ENCODE measurements around the gene FAM228A. TPM values are rescaled to one million over a fixed set of nuclear protein-coding genes. Genes with fewer than 3 reads are reported as not detected.

The FAM228A gene
- total and polyA plus RNA-seq, 9 donors = 1.1 to 2.5 (median 1.8) TPM

DNA sequence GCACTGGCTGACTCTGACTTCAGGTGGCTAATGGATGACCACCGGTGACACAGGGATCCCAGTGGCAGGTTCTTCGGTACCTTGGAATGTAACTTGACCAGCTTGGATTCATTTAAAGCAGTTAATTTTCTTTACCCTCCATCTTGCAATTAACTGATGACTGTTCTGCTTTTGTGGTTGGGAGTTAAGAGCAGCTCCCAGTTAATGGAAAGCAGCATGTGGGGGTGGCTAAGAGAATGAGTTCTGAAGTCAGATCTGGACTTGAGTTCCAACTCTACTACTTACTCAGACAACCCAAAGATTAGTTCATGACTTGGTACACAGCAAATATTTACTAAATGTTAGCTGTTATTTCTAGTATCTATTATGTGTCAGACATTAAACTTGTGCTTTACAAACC lies 58.5 kb downstream of the FAM228A start:
- H3K9me3 ChIP-seq = no peaks in the 10 kb centered on the region
- WGBS, 3 donors = 95 to 100% (median 99%) methylated on average over 2 of the region's 2 CpGs
- H3K36me3 ChIP-seq = no peaks in the 10 kb centered on the region
- intact Hi-C loops (cut with DNase I) = no loop called here
- H3K4me3 ChIP-seq = no peak overlapping the region
- DNase-seq = no peak
- H3K4me1 ChIP-seq (ENCODE audit: insufficient read depth) = no peaks in the 10 kb centered on the region
- no peak for TF ChIP-seq EP300 (IDR thresholded peaks at IDR 0.05)
- no peak for TF ChIP-seq POLR2A (IDR thresholded peaks at IDR 0.05)
- TF ChIP-seq, protein P1, sequence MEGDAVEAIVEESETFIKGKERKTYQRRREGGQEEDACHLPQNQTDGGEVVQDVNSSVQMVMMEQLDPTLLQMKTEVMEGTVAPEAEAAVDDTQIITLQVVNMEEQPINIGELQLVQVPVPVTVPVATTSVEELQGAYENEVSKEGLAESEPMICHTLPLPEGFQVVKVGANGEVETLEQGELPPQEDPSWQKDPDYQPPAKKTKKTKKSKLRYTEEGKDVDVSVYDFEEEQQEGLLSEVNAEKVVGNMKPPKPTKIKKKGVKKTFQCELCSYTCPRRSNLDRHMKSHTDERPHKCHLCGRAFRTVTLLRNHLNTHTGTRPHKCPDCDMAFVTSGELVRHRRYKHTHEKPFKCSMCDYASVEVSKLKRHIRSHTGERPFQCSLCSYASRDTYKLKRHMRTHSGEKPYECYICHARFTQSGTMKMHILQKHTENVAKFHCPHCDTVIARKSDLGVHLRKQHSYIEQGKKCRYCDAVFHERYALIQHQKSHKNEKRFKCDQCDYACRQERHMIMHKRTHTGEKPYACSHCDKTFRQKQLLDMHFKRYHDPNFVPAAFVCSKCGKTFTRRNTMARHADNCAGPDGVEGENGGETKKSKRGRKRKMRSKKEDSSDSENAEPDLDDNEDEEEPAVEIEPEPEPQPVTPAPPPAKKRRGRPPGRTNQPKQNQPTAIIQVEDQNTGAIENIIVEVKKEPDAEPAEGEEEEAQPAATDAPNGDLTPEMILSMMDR (IDR thresholded peaks at IDR 0.05) = no peak
- H3K27ac ChIP-seq = no peak overlapping the region
- H3K27me3 ChIP-seq = no peaks in the 10 kb centered on the region

DNA sequence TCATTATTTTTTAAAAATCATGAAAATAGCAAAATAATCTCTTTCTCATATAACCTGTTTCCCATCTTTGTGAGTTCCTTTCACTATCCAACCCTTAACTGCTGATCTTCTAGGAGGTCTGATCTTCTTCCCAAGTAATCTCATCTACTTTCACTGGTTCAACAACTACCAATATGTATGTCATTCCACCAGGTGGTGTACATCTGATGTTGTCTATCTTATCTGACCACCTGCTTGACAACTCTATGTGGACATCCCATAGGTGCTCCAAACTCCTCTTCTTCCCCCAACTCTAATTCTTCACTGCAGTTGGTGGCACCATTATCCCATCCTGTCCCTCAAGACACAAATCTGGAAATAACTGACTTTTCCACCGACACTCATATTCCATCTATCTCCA lies 62.5 kb downstream of the FAM228A start:
- no peaks in the 10 kb centered on the region for H3K27me3 ChIP-seq
- 94 to 100% (median 98%) methylated on average over 1 of the region's 1 CpG for WGBS, 3 donors
- no peak overlapping the region for H3K4me3 ChIP-seq
- no peak overlapping the region for H3K27ac ChIP-seq
- intact Hi-C loops (cut with DNase I) = no loop called here
- DNase-seq = no peak
- TF ChIP-seq EP300 (IDR thresholded peaks at IDR 0.05) (no peak), POLR2A (IDR thresholded peaks at IDR 0.05) (no peak)
- TF ChIP-seq, protein P1 (IDR thresholded peaks at IDR 0.05) = no peak
- no peaks in the 10 kb centered on the region for H3K9me3 ChIP-seq
- H3K4me1 ChIP-seq (ENCODE audit: insufficient read depth) = no peaks in the 10 kb centered on the region
- no peaks in the 10 kb centered on the region for H3K36me3 ChIP-seq

DNA sequence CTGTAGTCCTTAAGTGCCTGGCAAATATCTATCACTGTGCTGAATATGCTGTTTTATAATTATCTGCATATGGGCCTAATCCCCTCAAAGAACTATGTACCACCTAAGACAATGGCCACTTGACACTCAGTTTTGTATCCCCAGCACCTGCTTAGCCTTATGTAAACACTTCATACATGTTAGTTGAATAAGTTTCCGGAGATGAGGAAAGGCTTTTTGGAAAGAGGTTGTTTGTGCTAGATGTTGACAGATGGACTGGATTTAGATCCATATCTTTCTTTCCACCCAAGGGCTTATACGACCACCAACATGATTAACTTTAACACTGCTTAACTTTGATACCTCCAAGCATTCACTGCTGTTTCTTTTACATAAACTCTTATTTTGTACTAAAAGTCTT lies 63.3 kb downstream of the FAM228A start:
- TF ChIP-seq, protein P1 (IDR thresholded peaks at IDR 0.05) = no peak
- H3K4me3 ChIP-seq = no peak overlapping the region
- H3K9me3 ChIP-seq = no peaks in the 10 kb centered on the region
- no peak overlapping the region for H3K27ac ChIP-seq
- 92 to 96% (median 93%) methylated on average over 2 of the region's 2 CpGs for WGBS, 3 donors
- H3K4me1 ChIP-seq (ENCODE audit: insufficient read depth) = no peaks in the 10 kb centered on the region
- DNase-seq = no peak
- intact Hi-C loops (cut with DNase I) = no loop called here
- H3K36me3 ChIP-seq = no peaks in the 10 kb centered on the region
- no peaks in the 10 kb centered on the region for H3K27me3 ChIP-seq

DNA sequence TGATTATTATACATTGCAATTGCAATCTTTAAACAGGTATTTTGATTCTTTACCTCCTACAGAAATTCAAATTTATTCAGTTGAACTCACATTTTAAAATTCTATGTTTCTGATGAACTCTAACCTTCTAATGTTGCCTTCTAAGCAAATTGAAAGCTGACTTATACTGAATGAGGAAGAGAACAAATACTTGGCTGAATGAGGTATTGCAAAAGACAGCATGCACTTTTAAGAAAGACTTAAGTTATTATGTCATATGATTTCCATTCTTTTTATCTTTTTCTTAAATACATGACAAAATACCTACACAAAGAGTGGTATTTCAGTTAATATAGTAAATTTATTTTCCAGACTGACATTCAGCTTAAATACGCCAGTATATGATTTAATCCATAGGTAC lies 64.7 kb downstream of the FAM228A start:
- Histone ChIP-seq H3K4me3 (no peak overlapping the region), H3K27me3 (no peaks in the 10 kb centered on the region), H3K36me3 (no peaks in the 10 kb centered on the region), H3K9me3 (no peaks in the 10 kb centered on the region), H3K4me1 (ENCODE audit: insufficient read depth) (no peaks in the 10 kb centered on the region), H3K27ac (no peak overlapping the region)
- no peak for DNase-seq
- WGBS, 3 donors = 93 to 100% (median 99%) methylated on average over 1 of the region's 1 CpG
- intact Hi-C loops (cut with DNase I) = no loop called here
- TF ChIP-seq EP300 (IDR thresholded peaks at IDR 0.05) (no peak), POLR2A (IDR thresholded peaks at IDR 0.05) (no peak)
- TF ChIP-seq, protein P1 (IDR thresholded peaks at IDR 0.05) = no peak

Other genes with a start within 250 kb of the FAM228A start
- gene ATAD2B, start 247.9 kb upstream of the FAM228A start, total RNA-seq = 10 to 100 TPM; 15.0 to 29.6 (median 23.6) TPM
- 1 to 10 TPM; 4.5 to 6.0 TPM for gene ATAD2B, start 247.9 kb upstream of the FAM228A start, polyA plus RNA-seq
- 10 to 100 TPM in 6 of 7 donors, 1 to 10 TPM in 1; 10.0 to 15.8 (median 14.0) TPM for gene UBXN2A, start 234.6 kb upstream of the FAM228A start, total RNA-seq
- 10 to 100 TPM in 1 of 2 donors, 1 to 10 TPM in 1; 6.0 to 16.3 TPM for gene UBXN2A, start 234.6 kb upstream of the FAM228A start, polyA plus RNA-seq
- under 1 TPM in 3 of 7 donors, not detected in 4; 0.07 to 0.47 (median 0.15) TPM for gene MFSD2B, start 165.0 kb upstream of the FAM228A start, total RNA-seq
- under 1 TPM in 1 of 2 donors, not detected in 1; 0.02 TPM for gene MFSD2B, start 165.0 kb upstream of the FAM228A start, polyA plus RNA-seq
- gene WDCP, start 127.7 kb upstream of the FAM228A start, total RNA-seq = 10 to 100 TPM in 5 of 7 donors, 1 to 10 TPM in 2; 3.8 to 16.0 (median 12.1) TPM
- gene WDCP, start 127.7 kb upstream of the FAM228A start, polyA plus RNA-seq = 1 to 10 TPM; 4.0 to 6.7 TPM
- gene FKBP1B, start 125.3 kb upstream of the FAM228A start, total RNA-seq = 10 to 100 TPM in 1 of 7 donors, 1 to 10 TPM in 6; 3.9 to 11.0 (median 5.7) TPM
- gene FKBP1B, start 125.3 kb upstream of the FAM228A start, polyA plus RNA-seq = 1 to 10 TPM; 4.7 to 8.0 TPM
- gene SF3B6, start 98.7 kb upstream of the FAM228A start, total RNA-seq = 100 to 1,000 TPM in 2 of 7 donors, 10 to 100 TPM in 5; 60.6 to 145 (median 76.8) TPM
- gene SF3B6, start 98.7 kb upstream of the FAM228A start, polyA plus RNA-seq = 100 to 1,000 TPM; 115 to 120 TPM
- 10 to 100 TPM in 4 of 7 donors, 1 to 10 TPM in 3; 1.6 to 28.1 (median 10.3) TPM for gene TP53I3, start 90.2 kb upstream of the FAM228A start, total RNA-seq
- gene TP53I3, start 90.2 kb upstream of the FAM228A start, polyA plus RNA-seq = 10 to 100 TPM; 10.2 to 15.1 TPM
- gene PFN4, start 51.7 kb upstream of the FAM228A start, total RNA-seq = 1 to 10 TPM in 4 of 7 donors, under 1 TPM in 3; 0.50 to 4.4 (median 1.3) TPM
- gene PFN4, start 51.7 kb upstream of the FAM228A start, polyA plus RNA-seq = 1 to 10 TPM in 1 of 2 donors, under 1 TPM in 1; 0.18 to 1.1 TPM
- 10 to 100 TPM; 24.6 to 76.8 (median 69.0) TPM for gene FAM228B, start 51.6 kb upstream of the FAM228A start, total RNA-seq
- 10 to 100 TPM; 28.0 to 34.8 TPM for gene FAM228B, start 51.6 kb upstream of the FAM228A start, polyA plus RNA-seq
- 10 to 100 TPM; 34.2 to 44.4 (median 39.8) TPM for gene ITSN2, start 185.5 kb downstream of the FAM228A start, total RNA-seq
- gene ITSN2, start 185.5 kb downstream of the FAM228A start, polyA plus RNA-seq = 10 to 100 TPM; 17.8 to 24.6 TPM